LNCAP (cell line): Measurements from ENCODE around the gene ASXL1.

Source experiments
- TF ChIP-seq, protein P1 (sequence below): fragments of 450-650 bp; IDR thresholded peaks from 2 replicates; pipeline ENCODE4 v1.5.1; 2017; ENCODE audit warnings: mild to moderate bottlenecking

The ASXL1 gene

GRCh38 chr20:32378461-32378860 is 20.3 kb downstream of the ASXL1 start:
- TF ChIP-seq, protein P1, sequence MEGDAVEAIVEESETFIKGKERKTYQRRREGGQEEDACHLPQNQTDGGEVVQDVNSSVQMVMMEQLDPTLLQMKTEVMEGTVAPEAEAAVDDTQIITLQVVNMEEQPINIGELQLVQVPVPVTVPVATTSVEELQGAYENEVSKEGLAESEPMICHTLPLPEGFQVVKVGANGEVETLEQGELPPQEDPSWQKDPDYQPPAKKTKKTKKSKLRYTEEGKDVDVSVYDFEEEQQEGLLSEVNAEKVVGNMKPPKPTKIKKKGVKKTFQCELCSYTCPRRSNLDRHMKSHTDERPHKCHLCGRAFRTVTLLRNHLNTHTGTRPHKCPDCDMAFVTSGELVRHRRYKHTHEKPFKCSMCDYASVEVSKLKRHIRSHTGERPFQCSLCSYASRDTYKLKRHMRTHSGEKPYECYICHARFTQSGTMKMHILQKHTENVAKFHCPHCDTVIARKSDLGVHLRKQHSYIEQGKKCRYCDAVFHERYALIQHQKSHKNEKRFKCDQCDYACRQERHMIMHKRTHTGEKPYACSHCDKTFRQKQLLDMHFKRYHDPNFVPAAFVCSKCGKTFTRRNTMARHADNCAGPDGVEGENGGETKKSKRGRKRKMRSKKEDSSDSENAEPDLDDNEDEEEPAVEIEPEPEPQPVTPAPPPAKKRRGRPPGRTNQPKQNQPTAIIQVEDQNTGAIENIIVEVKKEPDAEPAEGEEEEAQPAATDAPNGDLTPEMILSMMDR: no peak

DNA sequence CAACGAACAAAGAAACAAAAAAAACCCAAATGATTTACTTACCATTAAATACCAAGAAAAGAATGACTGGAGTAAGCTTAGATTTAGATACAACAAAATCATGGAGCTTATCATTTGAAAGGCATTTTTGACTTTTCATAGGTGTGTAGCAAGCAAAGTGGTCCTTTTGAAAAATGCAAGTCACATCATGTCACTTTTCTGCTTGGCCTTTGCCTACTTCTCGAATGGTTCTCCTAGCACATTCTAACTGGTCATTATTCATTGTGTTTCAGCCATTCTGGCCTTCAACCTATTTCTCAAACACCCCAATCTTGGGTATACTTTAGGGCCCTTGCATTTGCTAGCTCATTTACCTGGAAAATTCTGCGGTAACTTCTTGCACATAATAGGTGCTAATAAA is 22.6 kb downstream of the ASXL1 start:
- TF ChIP-seq, protein P1: no peak

DNA sequence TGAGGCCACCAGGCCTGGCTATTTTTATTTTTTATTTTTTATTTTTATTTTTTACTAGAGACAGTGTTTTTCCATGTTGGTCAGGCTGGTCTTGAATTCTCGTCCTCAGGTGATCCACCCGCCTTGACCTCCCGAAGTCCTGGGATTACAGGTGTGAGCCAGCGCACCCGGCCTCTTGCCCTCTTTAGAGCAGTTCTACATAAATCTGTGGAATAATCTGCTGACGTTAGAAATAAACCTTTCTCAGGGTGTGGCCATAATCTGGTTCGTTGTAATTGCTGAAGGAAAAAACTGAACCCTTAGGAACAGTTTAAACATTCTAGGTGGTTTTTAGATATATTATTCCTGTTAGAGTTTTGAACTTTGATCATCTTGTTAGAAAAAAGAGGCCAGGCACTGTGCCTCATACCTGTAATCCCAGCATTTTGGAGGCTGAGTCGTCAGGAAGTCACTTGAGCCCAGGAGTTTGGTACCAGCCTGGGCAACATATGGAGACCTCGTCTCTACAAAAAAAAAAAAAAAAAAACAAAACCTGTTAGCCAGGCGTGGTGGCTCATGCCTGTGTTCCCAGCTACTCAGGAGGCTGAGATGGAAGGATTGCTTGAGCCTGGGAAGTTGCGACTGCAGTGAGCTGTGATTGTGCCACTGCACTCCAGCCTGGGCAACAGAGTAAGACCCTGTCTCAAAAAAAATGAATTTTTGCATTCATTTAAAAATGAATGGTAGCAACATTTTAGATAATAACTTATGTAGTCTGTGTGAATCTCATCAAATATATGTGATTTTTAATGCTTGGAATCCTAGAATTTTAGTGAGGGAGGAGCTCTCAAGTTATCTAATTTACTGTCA is 24.2 kb downstream of the ASXL1 start:
- TF ChIP-seq, protein P1: no peak

GRCh38 chr20:32385541-32385940 is 27.4 kb downstream of the ASXL1 start:
- TF ChIP-seq, protein P1: no peak

DNA sequence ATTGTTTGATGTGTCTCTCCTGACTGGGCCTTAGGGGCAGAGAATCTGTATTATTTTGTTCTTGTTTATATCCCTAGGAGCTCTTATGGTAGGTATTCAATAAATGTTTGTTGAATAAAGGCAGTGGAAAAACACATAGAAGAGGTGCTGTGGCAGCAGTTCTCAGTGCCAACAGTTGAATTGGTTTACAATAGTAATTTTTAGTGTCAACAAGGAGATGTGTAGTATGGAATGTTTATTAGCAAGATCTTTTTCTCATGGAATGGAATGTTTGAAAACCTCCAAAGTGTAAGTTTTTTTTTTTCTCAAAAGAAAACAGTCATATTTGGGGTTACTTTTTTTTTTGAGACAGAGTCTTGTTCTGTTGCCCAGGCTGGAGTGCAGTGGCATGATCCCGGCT is 28.0 kb downstream of the ASXL1 start:
- TF ChIP-seq, protein P1: no peak

DNA sequence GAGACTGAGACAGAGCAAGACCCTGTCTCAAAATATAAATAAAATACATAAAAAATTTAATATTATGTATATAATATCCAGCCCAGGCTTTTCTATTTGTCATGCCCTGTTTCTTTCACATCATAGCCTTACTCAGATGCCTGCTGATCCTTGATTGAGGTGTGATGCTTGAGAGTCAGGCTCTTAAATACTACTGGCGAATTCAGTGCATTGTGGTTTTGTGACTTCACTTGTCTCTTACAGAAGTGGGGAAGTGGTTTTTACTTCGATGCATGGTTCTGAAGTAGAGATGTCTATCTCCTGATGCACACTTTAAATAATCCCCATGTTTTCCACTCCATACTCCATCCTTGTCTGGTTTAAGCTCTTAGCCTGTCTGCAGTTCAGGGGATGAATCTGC is 29.1 kb downstream of the ASXL1 start:
- TF ChIP-seq, protein P1: no peak

DNA sequence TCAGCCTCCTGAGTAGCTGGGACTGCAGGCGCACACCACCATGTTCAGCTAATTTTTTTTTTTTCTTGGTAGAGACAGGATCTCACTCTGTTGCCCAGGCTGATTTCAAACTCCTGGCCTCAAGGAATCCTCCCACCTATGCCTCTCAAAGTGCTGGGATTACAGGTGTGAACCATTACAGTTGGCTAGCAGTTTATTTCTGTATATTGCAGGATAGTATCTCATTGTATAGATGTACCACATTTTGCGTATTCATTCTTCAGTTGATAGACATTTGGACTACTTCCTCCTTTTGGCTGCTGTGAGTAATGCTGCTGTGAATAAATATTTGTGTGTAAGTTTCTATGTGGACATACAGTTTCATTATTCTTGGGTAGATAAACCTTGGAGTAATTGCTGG is 32.9 kb downstream of the ASXL1 start:
- TF ChIP-seq, protein P1: no peak
